HL-60 (cell line): ENCODE results near the gene ARID3C.

Source experiments
- CTCF ChIP-seq: IDR thresholded peaks from one replicate; pipeline ENCODE4 v1.5.1; 2011; ENCODE audit warnings: low read length, control low read depth, inconsistent platforms; ENCODE audit not compliant: insufficient read depth
- GABPA ChIP-seq: IDR thresholded peaks from 2 replicates; pipeline ENCODE4 v1.6.1; 2012; ENCODE audit warnings: low read depth
- POLR2AphosphoS5 ChIP-seq: IDR thresholded peaks from 2 replicates; pipeline ENCODE4 v1.6.1; 2012; ENCODE audit warnings: low read depth

GRCh38 chr9:34591248-34591916, 37.5 kb downstream of the ARID3C start:
- TF ChIP-seq CTCF (peak; percentile 66), POLR2AphosphoS5 (no peak), GABPA (no peak)
